GM23248 (cell line): ENCODE data around the gene ADGRD2.

Experiments
- EZH2 ChIP-seq: fragments of 200-600 bp; sonication (generic); IDR thresholded peaks from 2 replicates; pipeline ENCODE4 v1.6.1; 2018; ENCODE audit warnings: antibody characterized with exemption, mild to moderate bottlenecking; ENCODE audit not compliant: insufficient read depth, poor library complexity, severe bottlenecking
- EZH2phosphoT487 ChIP-seq: fragments of 200-600 bp; sonication (generic); IDR thresholded peaks from 2 replicates; pipeline ENCODE4 v1.6.1; 2018; ENCODE audit warnings: antibody characterized with exemption, moderate library complexity, mild to moderate bottlenecking, low read depth; ENCODE audit not compliant: insufficient read depth

DNA sequence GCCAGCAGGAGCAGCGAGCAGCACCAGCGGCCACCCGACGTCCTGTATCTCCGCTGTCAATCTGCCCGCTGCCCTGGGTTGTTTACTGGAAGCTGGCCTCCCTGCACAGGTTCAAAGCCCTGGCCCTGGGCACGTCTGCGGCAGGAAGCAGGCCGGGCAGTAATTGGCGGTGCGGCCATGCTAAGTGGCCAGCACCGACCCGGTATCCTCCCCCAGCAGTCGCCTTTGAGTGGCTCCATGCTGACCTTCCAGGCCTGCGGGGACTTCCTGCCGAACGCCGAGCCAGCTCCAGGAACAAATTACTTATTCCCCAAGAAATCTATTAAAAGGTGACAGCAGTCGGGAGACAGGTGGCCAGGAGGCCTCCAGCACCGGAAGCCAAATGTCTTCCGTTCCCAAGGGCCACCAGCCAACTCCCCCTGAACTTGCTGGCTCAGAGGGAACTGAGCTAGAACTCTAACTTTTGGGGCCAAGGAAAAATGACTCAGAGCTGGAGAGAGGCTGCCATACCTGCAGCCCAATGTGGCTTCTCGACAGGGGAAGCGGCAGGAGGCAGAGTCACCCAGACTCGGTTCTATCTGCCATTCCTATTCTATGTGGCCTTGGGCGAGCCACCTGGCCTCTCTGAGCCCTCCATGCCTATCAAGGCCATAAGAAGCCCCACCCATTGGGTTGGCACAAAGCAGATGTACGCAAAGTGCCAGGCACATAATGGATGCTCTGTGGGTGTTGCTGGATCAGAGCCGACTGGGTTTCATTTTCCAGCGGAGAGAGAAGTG is 21.3 kb upstream of the ADGRD2 start:
- no peak for TF ChIP-seq EZH2
- TF ChIP-seq EZH2phosphoT487, result no peak
